Neural crest cell (in vitro differentiated cells): Measurements from ENCODE around the gene KCMF1. TPM values are rescaled to one million over a fixed set of nuclear protein-coding genes. Genes with fewer than 3 reads are reported as not detected.

Source experiments
- DNase-seq: peaks from one replicate; pipeline ENCODE4 v3.0.0; 2021; ENCODE audit warnings: low read depth, mixed read lengths, low spot score
- H3K27ac Mint-ChIP-seq: one replicate; pipeline ENCODE4 v1.8.0; 2021; ENCODE audit warnings: mild to moderate bottlenecking, mixed read lengths; ENCODE audit not compliant: unreplicated experiment
- H3K27me3 Mint-ChIP-seq: 2 replicates; pipeline ENCODE4 v1.8.0; 2021; ENCODE audit warnings: low read depth, mild to moderate bottlenecking, mixed read lengths
- H3K36me3 Mint-ChIP-seq: 2 replicates; pipeline ENCODE4 v1.8.0; 2021; ENCODE audit warnings: low read depth, mild to moderate bottlenecking, mixed read lengths
- H3K4me1 Mint-ChIP-seq: 2 replicates; pipeline ENCODE4 v1.8.0; 2021; ENCODE audit warnings: mixed read lengths
- H3K4me3 Mint-ChIP-seq: one replicate; pipeline ENCODE4 v1.8.0; 2021; ENCODE audit warnings: mild to moderate bottlenecking, mixed read lengths
- H3K9me3 Mint-ChIP-seq: 2 replicates; pipeline ENCODE4 v1.8.0; 2021; ENCODE audit warnings: mixed read lengths
- CTCF ChIP-seq: fragments of 200-600 bp; sonication (generic); conservative IDR thresholded peaks from 2 replicates; pipeline ENCODE4 v1.5.0; 2021; ENCODE audit warnings: antibody characterized with exemption, mild to moderate bottlenecking
- total RNA-seq: library from RNA; stranded (reverse); gene quantifications from 2 replicates; pipeline ENCODE4 v1.2.1, GENCODE V29; 2021

KCMF1 gene
- total RNA-seq, 1 donor from 2014 or later = 57.0 TPM

DNA sequence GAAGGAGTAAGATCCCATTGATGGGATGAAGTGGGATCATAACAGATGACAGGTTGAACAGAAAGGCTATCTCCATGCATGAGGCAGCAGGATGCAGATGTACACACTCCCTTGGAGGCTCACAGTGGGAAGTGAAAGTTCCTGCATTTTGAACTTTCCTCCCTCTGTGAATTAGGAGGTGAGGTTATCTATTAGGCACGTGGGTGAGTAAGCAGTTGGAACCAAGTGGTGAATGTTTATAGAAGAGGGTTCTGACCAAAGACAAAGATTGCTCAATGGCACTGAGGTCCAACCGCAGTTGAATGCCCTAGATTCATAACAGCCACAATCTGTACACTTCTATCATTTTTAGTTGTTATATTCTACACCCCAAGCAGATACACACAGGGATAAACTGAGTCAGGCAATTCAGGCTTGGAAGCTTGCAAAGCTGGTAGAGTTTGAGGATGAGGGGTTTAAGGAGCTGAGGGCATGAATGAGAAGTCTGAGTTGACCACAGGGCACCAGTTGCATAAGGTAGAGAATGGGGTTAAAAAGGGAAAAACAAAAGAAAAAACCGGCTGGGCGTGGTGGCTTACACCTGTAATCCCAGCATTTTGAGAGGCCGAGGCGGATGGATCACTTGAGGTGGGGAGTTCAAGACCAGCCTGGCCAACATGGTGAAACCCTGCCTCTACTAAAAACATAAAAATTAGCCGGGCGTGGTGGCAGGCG is 7.1 kb upstream of the KCMF1 start:
- no peak for DNase-seq
- Mint-ChIP-seq H3K9me3 (no peaks in the 10 kb centered on the region), H3K27me3 (no peaks in the 10 kb centered on the region), H3K4me3 (peak overlapping the region; percentile 35), H3K27ac (peak overlapping the region; percentile 94), H3K36me3 (peaks cover 24% of the 10 kb centered on the region), H3K4me1 (peaks cover 37% of the 10 kb centered on the region)
- TF ChIP-seq CTCF = no peak

DNA sequence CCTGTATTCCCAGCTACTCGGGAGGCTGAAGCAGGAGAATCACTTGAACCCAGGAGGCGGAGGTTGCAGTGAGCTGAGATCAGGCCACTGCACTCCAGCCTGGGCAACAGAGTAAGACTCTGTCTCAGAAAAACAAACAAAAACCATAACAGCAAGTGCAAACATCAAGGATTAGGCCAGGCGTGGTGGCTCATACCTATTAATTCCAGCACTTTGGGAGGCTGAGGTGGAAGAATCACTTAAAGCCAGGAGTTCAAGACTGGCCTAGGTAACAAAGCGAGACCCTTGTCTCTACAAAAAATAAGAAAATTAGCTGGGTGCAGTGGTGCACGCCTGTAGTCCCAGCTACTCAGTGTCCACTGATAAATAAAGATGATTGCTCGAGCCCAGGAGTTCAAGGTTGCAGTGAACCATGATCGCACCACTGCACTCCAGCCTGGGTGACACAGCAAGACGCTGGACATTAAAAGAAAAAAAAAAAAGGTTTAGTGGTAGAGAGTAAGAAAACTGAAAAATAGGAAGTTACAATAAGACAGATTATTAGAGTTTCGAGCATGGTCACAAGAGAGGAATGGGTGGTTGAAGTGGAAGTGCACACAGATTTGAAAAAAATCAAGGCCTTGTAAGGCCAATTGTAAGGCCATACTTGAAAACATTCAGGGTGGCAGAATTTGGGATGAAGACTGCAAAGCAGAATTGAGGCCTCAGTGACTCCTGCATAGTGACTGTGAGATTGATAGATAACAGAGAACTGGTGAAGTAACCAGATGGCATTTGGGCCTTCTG is 6.4 kb upstream of the KCMF1 start:
- peaks cover 39% of the 10 kb centered on the region for H3K4me1 Mint-ChIP-seq
- TF ChIP-seq CTCF = no peak
- H3K27me3 Mint-ChIP-seq = no peaks in the 10 kb centered on the region
- peak overlapping the region; percentile 52 for H3K27ac Mint-ChIP-seq
- no peaks in the 10 kb centered on the region for H3K9me3 Mint-ChIP-seq
- no peak for DNase-seq
- H3K4me3 Mint-ChIP-seq = peak overlapping the region; percentile 62
- peaks cover 24% of the 10 kb centered on the region for H3K36me3 Mint-ChIP-seq

GRCh38 chr2:84965192-84965516 is 5.8 kb upstream of the KCMF1 start:
- H3K27ac Mint-ChIP-seq = peak overlapping the region; percentile 52
- no peaks in the 10 kb centered on the region for H3K27me3 Mint-ChIP-seq

DNA sequence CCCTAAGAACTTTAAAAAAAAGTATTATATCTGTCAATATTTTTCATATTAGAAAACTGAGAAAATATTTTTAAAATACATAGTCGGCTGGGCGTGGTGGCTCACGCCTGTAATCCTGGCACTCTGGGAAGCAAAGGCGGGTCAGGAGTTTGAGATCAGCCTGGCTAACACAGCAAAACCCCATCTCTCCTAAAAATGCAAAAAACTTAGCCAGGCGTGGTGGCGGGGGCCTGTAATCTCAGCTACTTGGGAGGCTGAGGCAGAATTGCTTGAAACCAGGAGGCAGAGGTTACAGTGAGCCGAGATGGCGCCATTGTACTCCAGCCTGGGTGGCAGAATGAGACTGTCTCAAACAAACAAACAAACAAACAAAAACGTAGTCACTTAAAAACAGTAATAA is 5.1 kb upstream of the KCMF1 start:
- Mint-ChIP-seq H3K4me3 (no peak overlapping the region), H3K4me1 (peaks cover 42% of the 10 kb centered on the region), H3K27me3 (no peaks in the 10 kb centered on the region), H3K27ac (no peak overlapping the region), H3K9me3 (no peaks in the 10 kb centered on the region), H3K36me3 (peaks cover 27% of the 10 kb centered on the region)
- no peak for DNase-seq
- no peak for TF ChIP-seq CTCF

More at GRCh38 chr2:84965192-84965516, 5.8 kb upstream of the KCMF1 start:
- Mint-ChIP-seq H3K4me1 (peaks cover 43% of the 10 kb centered on the region), H3K4me3 (peak overlapping the region; percentile 62), H3K36me3 (peaks cover 27% of the 10 kb centered on the region), H3K9me3 (no peaks in the 10 kb centered on the region)
- DNase-seq = no peak
- no peak for TF ChIP-seq CTCF

DNA sequence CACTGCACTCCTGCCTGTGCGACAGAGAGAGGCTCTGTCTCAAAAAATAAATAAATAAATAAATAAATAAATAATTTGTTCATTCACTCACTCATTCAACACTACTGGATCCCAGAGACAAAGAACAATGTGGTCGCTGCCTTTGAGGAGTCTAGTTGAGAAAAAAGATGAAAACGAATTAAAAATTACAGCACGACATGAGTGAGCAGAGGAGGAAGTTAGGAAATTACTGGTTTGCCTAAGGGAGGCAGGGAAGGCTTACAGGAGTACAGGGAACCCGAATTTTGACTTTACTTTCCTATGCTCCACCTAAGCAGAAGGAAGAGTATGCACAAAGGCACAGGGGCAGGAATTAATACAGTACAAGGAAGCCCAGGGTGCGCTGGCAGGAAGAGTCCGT is 4.2 kb upstream of the KCMF1 start:
- TF ChIP-seq CTCF = no peak
- peaks cover 27% of the 10 kb centered on the region for H3K36me3 Mint-ChIP-seq
- H3K4me1 Mint-ChIP-seq = peaks cover 39% of the 10 kb centered on the region
- H3K9me3 Mint-ChIP-seq = no peaks in the 10 kb centered on the region
- no peaks in the 10 kb centered on the region for H3K27me3 Mint-ChIP-seq
- DNase-seq = no peak
- peak overlapping the region; percentile 79 for H3K4me3 Mint-ChIP-seq
- peak overlapping the region; percentile 89 for H3K27ac Mint-ChIP-seq
